GM23338 (cell line): ENCODE measurements around the gene IGSF10. TPM values are rescaled to one million over a fixed set of nuclear protein-coding genes. Genes with fewer than 3 reads are reported as not detected.

Source experiments
- ATAC-seq: fragments of 200-7000 bp; cut with Tn5 transposase; 3 replicates; pipeline ENCODE4 v1.9.1; 2020
- DNase-seq: peaks from one replicate; pipeline ENCODE4 v3.0.0-alpha.2; 2015; ENCODE audit warnings: low spot score
- H2AFZ ChIP-seq: fragments of 200-600 bp; sonication (generic); 2 replicates; pipeline ENCODE4 v1.8.0; 2016; ENCODE audit warnings: antibody characterized with exemption, mild to moderate bottlenecking, moderate library complexity
- H3F3A ChIP-seq: fragments of 200-600 bp; sonication (generic); replicated peaks from 2 replicates; pipeline ENCODE4 v1.8.0; 2017; ENCODE audit warnings: antibody characterized with exemption, mixed run types, low read depth
- H3K27ac ChIP-seq: fragments of 200-600 bp; sonication (generic); 2 replicates; pipeline ENCODE4 v1.6.1; 2016; ENCODE audit warnings: low read depth
- H3K27me3 ChIP-seq: fragments of 200-600 bp; sonication (generic); 2 replicates; pipeline ENCODE4 v1.8.0; 2016; ENCODE audit warnings: mild to moderate bottlenecking, mixed run types, moderate library complexity; ENCODE audit not compliant: insufficient read depth
- H3K36me3 ChIP-seq: fragments of 200-600 bp; sonication (generic); 2 replicates; pipeline ENCODE4 v1.8.0; 2016; ENCODE audit warnings: mild to moderate bottlenecking; ENCODE audit not compliant: insufficient read depth
- H3K4me1 ChIP-seq: fragments of 200-600 bp; sonication (generic); 2 replicates; pipeline ENCODE4 v1.8.0; 2016; ENCODE audit warnings: mild to moderate bottlenecking, moderate library complexity; ENCODE audit not compliant: insufficient read depth
- H3K4me2 ChIP-seq: fragments of 200-600 bp; sonication (generic); 2 replicates; pipeline ENCODE4 v1.7.1; 2017; ENCODE audit warnings: mixed run types
- H3K4me3 ChIP-seq: fragments of 200-600 bp; sonication (generic); 2 replicates; pipeline ENCODE4 v1.6.1; 2016; ENCODE audit warnings: mixed run types
- H3K79me2 ChIP-seq: fragments of 200-600 bp; sonication (generic); replicated peaks from 2 replicates; pipeline ENCODE4 v1.8.0; 2017; ENCODE audit warnings: mild to moderate bottlenecking; ENCODE audit not compliant: insufficient read depth
- H3K9me2 ChIP-seq: fragments of 200-600 bp; sonication (generic); 2 replicates; pipeline ENCODE4 v1.8.0; 2017; ENCODE audit not compliant: insufficient read depth
- H4K20me1 ChIP-seq: fragments of 200-600 bp; sonication (generic); replicated peaks from 2 replicates; pipeline ENCODE4 v1.8.0; 2017; ENCODE audit warnings: mild to moderate bottlenecking; ENCODE audit not compliant: insufficient read depth
- H3K27ac Mint-ChIP-seq: 2 replicates; pipeline ENCODE4 v1.8.0; 2020; ENCODE audit warnings: inconsistent platforms, mild to moderate bottlenecking, moderate library complexity, mixed read lengths
- H3K27me3 Mint-ChIP-seq: 3 replicates; pipeline ENCODE4 v1.8.0; 2022; ENCODE audit warnings: low read depth, mild to moderate bottlenecking, moderate library complexity, mixed read lengths, inconsistent platforms; ENCODE audit not compliant: insufficient read depth, poor library complexity
- H3K36me3 Mint-ChIP-seq: 3 replicates; pipeline ENCODE4 v1.8.0; 2021; ENCODE audit warnings: low read depth, mild to moderate bottlenecking, inconsistent platforms, moderate library complexity, mixed read lengths
- H3K4me1 Mint-ChIP-seq: 3 replicates; pipeline ENCODE4 v1.8.0; 2020; ENCODE audit warnings: mild to moderate bottlenecking, inconsistent platforms, mixed read lengths
- H3K4me3 Mint-ChIP-seq: 3 replicates; pipeline ENCODE4 v1.8.0; 2021; ENCODE audit warnings: moderate library complexity, mild to moderate bottlenecking, inconsistent platforms, mixed read lengths
- H3K9me3 Mint-ChIP-seq: 3 replicates; pipeline ENCODE4 v1.8.0; 2020; ENCODE audit warnings: moderate library complexity, mild to moderate bottlenecking, inconsistent platforms, mixed read lengths
- CREB1 ChIP-seq: fragments of 250-450 bp; sonication (Bioruptor Pico); IDR thresholded peaks from 2 replicates; pipeline ENCODE4 v1.5.0; 2020; ENCODE audit warnings: low read depth, mild to moderate bottlenecking, moderate library complexity
- ETS1 ChIP-seq: IDR thresholded peaks from 2 replicates; pipeline ENCODE4 v1.6.1; 2016; ENCODE audit warnings: antibody characterized with exemption
- EZH2 ChIP-seq: fragments of 200-600 bp; sonication (generic); IDR thresholded peaks from one replicate; pipeline ENCODE4 v1.8.0; 2017; ENCODE audit warnings: antibody characterized with exemption, mild to moderate bottlenecking, low read depth; ENCODE audit not compliant: unreplicated experiment
- EZH2phosphoT487 ChIP-seq: fragments of 200-600 bp; sonication (generic); IDR thresholded peaks from one replicate; pipeline ENCODE4 v1.8.1; 2018; ENCODE audit warnings: antibody characterized with exemption; ENCODE audit not compliant: unreplicated experiment
- JUNB ChIP-seq: IDR thresholded peaks from one replicate; pipeline ENCODE4 v1.6.1; 2016; ENCODE audit warnings: antibody characterized with exemption; ENCODE audit not compliant: unreplicated experiment
- NANOG ChIP-seq: IDR thresholded peaks from 2 replicates; pipeline ENCODE4 v1.6.1; 2016; ENCODE audit warnings: antibody characterized with exemption, borderline replicate concordance
- POLR2AphosphoS5 ChIP-seq: IDR thresholded peaks from 2 replicates; pipeline ENCODE4 v1.6.1; 2016; ENCODE audit warnings: antibody characterized with exemption, low read depth
- REST ChIP-seq: IDR thresholded peaks from one replicate; pipeline ENCODE4 v1.6.1; 2018; ENCODE audit warnings: antibody characterized with exemption; ENCODE audit not compliant: unreplicated experiment
- STAT1 ChIP-seq: IDR thresholded peaks from one replicate; pipeline ENCODE4 v1.6.1; 2016; ENCODE audit warnings: antibody characterized with exemption; ENCODE audit not compliant: unreplicated experiment
- ZNF114 ChIP-seq: fragments of 250-450 bp; sonication (Bioruptor Pico); IDR thresholded peaks from 2 replicates; pipeline ENCODE4 v1.5.0; 2020; ENCODE audit warnings: mild to moderate bottlenecking, moderate library complexity
- ZNF331 ChIP-seq: fragments of 250-450 bp; sonication (Bioruptor Pico); IDR thresholded peaks from 2 replicates; pipeline ENCODE4 v1.5.0; 2020; ENCODE audit warnings: low read depth, mild to moderate bottlenecking, moderate library complexity
- polyA plus RNA-seq: library from polyadenylated mRNA; unstranded; fragments of >200 nt; fragmentation: Nextera tagmentation; extraction: Ambion mirVana; gene quantifications from 2 replicates; pipeline ENCODE4 v1.2.1, GENCODE V29; 2016
- total RNA-seq: library from RNA; depleted of rRNA; stranded (reverse); fragments of >200 nt; shearing (Covaris generic); gene quantifications from 2 replicates; pipeline ENCODE4 v1.2.3, GENCODE V29; 2014
- TF ChIP-seq, protein P1 (sequence below), 2 experiments: fragments of 200-600 bp in 1 of 2; sonication (generic) in 1 of 2; conservative IDR thresholded peaks; 2 replicates each; pipeline versions ENCODE4 v1.5.1 to v1.6.1; 2016 to 2017; ENCODE audit warnings: antibody characterized with exemption in 2 of 2, low read depth in 2 of 2, mild to moderate bottlenecking in 2 of 2, moderate library complexity in 1 of 2
- TF ChIP-seq, protein P2 (sequence below): fragments of 250-450 bp; sonication (Bioruptor Pico); IDR thresholded peaks from 2 replicates; pipeline ENCODE4 v1.5.0; 2020; ENCODE audit warnings: mild to moderate bottlenecking, moderate library complexity

IGSF10 gene
- total and polyA plus RNA-seq, 2 experiments from 2014 or later = 0.50 to 0.94 TPM

DNA sequence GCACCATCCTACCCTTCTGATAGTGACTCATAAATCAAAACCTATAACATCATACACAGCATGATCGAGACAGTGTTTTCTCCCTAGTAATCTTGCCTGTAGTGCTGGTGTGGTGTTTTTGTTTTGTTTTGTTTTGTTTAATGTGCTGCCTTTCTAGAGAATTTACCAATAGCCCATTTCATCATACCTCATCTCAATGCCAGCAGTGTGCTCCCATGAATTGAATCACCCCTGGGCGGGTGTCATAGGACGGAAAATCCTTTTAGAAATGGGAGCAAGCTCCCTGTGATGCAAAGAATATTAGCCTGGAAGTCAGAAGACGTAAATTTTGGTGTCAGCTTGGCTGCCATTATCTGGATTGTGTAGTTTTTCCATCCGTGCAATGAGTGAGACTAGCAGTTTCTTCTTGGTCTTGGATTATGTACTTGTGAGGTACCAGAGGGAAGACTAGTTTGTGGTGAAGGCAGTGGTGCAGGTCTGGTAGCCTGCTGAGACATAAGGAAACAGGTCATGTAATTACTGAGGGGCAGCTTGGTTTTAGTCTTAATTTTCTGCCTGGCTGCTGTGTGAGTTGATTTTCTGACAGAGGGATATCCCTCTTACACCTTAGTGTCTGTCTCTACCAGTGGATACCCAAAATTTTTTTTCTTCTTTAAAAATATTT, 29.9 kb downstream of the IGSF10 start:
- Mint-ChIP-seq H3K27me3 (no peaks in the 10 kb centered on the region), H3K27ac (no peak overlapping the region), H3K4me1 (peaks cover 43% of the 10 kb centered on the region), H3K9me3 (no peaks in the 10 kb centered on the region; the same call in 2 of the 3 replicates), H3K36me3 (peaks cover 16% of the 10 kb centered on the region; the same call in 2 of the 3 replicates), H3K4me3 (no peak overlapping the region)
- Histone ChIP-seq H2AFZ (no peak overlapping the region), H3K4me3 (no peak overlapping the region), H3K27ac (no peak overlapping the region), H4K20me1 (no peaks in the 10 kb centered on the region), H3K4me2 (no peak overlapping the region; the same call in 1 of the 2 replicates), H3F3A (no peaks in the 10 kb centered on the region), H3K36me3 (no peaks in the 10 kb centered on the region), H3K79me2 (no peaks in the 10 kb centered on the region), H3K4me1 (peaks cover 26% of the 10 kb centered on the region), H3K27me3 (no peaks in the 10 kb centered on the region), H3K9me2 (no peaks in the 10 kb centered on the region)
- ATAC-seq = no peak
- no peak for DNase-seq
- TF ChIP-seq, protein P1, sequence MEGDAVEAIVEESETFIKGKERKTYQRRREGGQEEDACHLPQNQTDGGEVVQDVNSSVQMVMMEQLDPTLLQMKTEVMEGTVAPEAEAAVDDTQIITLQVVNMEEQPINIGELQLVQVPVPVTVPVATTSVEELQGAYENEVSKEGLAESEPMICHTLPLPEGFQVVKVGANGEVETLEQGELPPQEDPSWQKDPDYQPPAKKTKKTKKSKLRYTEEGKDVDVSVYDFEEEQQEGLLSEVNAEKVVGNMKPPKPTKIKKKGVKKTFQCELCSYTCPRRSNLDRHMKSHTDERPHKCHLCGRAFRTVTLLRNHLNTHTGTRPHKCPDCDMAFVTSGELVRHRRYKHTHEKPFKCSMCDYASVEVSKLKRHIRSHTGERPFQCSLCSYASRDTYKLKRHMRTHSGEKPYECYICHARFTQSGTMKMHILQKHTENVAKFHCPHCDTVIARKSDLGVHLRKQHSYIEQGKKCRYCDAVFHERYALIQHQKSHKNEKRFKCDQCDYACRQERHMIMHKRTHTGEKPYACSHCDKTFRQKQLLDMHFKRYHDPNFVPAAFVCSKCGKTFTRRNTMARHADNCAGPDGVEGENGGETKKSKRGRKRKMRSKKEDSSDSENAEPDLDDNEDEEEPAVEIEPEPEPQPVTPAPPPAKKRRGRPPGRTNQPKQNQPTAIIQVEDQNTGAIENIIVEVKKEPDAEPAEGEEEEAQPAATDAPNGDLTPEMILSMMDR (conservative IDR thresholded peaks at IDR 0.05; ENCODE audit: low read depth in 2 of 2) = no peak
- no peak for TF ChIP-seq REST
- no peak for TF ChIP-seq EZH2
- TF ChIP-seq ETS1 = no peak
- no peak for TF ChIP-seq ZNF331 (CRISPR knock-in tag)
- no peak for TF ChIP-seq POLR2AphosphoS5
- no peak for TF ChIP-seq NANOG
- TF ChIP-seq STAT1 = no peak
- no peak for TF ChIP-seq JUNB
- TF ChIP-seq ZNF114 (CRISPR knock-in tag) = no peak
- TF ChIP-seq CREB1 = no peak
- TF ChIP-seq EZH2phosphoT487 = no peak
- TF ChIP-seq, protein P2, sequence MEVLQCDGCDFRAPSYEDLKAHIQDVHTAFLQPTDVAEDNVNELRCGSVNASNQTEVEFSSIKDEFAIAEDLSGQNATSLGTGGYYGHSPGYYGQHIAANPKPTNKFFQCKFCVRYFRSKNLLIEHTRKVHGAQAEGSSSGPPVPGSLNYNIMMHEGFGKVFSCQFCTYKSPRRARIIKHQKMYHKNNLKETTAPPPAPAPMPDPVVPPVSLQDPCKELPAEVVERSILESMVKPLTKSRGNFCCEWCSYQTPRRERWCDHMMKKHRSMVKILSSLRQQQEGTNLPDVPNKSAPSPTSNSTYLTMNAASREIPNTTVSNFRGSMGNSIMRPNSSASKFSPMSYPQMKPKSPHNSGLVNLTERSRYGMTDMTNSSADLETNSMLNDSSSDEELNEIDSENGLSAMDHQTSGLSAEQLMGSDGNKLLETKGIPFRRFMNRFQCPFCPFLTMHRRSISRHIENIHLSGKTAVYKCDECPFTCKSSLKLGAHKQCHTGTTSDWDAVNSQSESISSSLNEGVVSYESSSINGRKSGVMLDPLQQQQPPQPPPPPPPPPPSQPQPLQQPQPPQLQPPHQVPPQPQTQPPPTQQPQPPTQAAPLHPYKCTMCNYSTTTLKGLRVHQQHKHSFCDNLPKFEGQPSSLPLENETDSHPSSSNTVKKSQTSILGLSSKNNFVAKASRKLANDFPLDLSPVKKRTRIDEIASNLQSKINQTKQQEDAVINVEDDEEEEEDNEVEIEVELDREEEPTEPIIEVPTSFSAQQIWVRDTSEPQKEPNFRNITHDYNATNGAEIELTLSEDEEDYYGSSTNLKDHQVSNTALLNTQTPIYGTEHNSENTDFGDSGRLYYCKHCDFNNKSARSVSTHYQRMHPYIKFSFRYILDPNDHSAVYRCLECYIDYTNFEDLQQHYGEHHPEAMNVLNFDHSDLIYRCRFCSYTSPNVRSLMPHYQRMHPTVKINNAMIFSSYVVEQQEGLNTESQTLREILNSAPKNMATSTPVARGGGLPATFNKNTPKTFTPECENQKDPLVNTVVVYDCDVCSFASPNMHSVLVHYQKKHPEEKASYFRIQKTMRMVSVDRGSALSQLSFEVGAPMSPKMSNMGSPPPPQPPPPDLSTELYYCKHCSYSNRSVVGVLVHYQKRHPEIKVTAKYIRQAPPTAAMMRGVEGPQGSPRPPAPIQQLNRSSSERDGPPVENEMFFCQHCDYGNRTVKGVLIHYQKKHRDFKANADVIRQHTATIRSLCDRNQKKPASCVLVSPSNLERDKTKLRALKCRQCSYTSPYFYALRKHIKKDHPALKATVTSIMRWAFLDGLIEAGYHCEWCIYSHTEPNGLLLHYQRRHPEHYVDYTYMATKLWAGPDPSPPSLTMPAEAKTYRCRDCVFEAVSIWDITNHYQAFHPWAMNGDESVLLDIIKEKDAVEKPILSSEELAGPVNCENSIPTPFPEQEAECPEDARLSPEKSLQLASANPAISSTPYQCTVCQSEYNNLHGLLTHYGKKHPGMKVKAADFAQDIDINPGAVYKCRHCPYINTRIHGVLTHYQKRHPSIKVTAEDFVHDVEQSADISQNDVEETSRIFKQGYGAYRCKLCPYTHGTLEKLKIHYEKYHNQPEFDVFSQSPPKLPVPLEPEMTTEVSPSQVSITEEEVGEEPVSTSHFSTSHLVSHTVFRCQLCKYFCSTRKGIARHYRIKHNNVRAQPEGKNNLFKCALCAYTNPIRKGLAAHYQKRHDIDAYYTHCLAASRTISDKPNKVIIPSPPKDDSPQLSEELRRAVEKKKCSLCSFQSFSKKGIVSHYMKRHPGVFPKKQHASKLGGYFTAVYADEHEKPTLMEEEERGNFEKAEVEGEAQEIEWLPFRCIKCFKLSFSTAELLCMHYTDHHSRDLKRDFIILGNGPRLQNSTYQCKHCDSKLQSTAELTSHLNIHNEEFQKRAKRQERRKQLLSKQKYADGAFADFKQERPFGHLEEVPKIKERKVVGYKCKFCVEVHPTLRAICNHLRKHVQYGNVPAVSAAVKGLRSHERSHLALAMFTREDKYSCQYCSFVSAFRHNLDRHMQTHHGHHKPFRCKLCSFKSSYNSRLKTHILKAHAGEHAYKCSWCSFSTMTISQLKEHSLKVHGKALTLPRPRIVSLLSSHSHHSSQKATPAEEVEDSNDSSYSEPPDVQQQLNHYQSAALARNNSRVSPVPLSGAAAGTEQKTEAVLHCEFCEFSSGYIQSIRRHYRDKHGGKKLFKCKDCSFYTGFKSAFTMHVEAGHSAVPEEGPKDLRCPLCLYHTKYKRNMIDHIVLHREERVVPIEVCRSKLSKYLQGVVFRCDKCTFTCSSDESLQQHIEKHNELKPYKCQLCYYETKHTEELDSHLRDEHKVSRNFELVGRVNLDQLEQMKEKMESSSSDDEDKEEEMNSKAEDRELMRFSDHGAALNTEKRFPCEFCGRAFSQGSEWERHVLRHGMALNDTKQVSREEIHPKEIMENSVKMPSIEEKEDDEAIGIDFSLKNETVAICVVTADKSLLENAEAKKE (CRISPR knock-in tag) = no peak
